Gastroesophageal sphincter (tissue), 4 donors: ENCODE data around the gene OPRD1. TPM values are rescaled to one million over a fixed set of nuclear protein-coding genes. Genes with fewer than 3 reads are reported as not detected.
"Not testable (repeated sequence)": the region's sequence is repeated elsewhere in the genome, so short reads cannot be mapped to it uniquely, and the experiment has no call there.

ENCODE experiments used
- ATAC-seq: fragments of 150-250 bp; one replicate; pipeline ENCODE4 v1.9.1; 2016; ENCODE audit warnings: mild to moderate bottlenecking, moderate library complexity
- H3K27ac ChIP-seq, 4 donors: fragments of 200-600 bp; sonication (generic) in 3 of 4; 1 replicate in 3 of 4; 2 replicates in 1 of 4; pipeline ENCODE4 v1.5.1; 2016 to 2019
- H3K27me3 ChIP-seq: fragments of 200-600 bp; sonication (generic); one replicate; pipeline ENCODE4 v1.5.1; 2019
- H3K36me3 ChIP-seq, 2 donors: fragments of 200-600 bp; sonication (generic); one replicate each; pipeline ENCODE4 v1.5.1; 2019; ENCODE audit warnings: control low read depth in 1 of 2
- H3K4me1 ChIP-seq, 3 donors: fragments of 200-600 bp; sonication (generic); 1 replicate in 2 of 3; 2 replicates in 1 of 3; pipeline ENCODE4 v1.5.1; 2016 to 2019; ENCODE audit warnings: control low read depth in 2 of 3
- H3K4me3 ChIP-seq, 2 donors: fragments of 200-600 bp; sonication (generic); one replicate each; pipeline ENCODE4 v1.5.1; 2019; ENCODE audit warnings: mild to moderate bottlenecking in 1 of 2, moderate library complexity in 1 of 2
- H3K9me3 ChIP-seq, 3 donors: fragments of 200-600 bp; sonication (generic); one replicate each; pipeline ENCODE4 v1.5.1; 2017 to 2019; ENCODE audit warnings: control low read depth in 2 of 3
- CTCF ChIP-seq, 4 experiments: fragments of 200-600 bp in 2 of 4; fragments of 450-650 bp in 2 of 4; sonication (generic) in 1 of 4; IDR thresholded peaks; one replicate each; pipeline ENCODE4 v1.5.1; 2017 to 2019; ENCODE audit warnings: antibody characterized with exemption in 4 of 4, mild to moderate bottlenecking in 2 of 4, moderate library complexity in 2 of 4
- EP300 ChIP-seq: sonication (generic); formaldehyde crosslinking; IDR thresholded peaks from one replicate; pipeline ENCODE4 v1.6.1; 2017; ENCODE audit warnings: antibody characterized with exemption, mild to moderate bottlenecking
- POLR2A ChIP-seq, 2 donors: fragments of 450-650 bp; IDR thresholded peaks; one replicate each; pipeline ENCODE4 v1.6.1; 2017; ENCODE audit warnings: antibody characterized with exemption in 2 of 2, mild to moderate bottlenecking in 2 of 2, moderate library complexity in 1 of 2
- POLR2AphosphoS5 ChIP-seq: sonication (generic); formaldehyde crosslinking; IDR thresholded peaks from one replicate; pipeline ENCODE4 v1.6.1; 2017; ENCODE audit warnings: antibody characterized with exemption
- WGBS, 2 donors: methylation state at CpG; one replicate each; pipeline ENCODE4 v1.1.5; 2018; ENCODE audit warnings: low coverage in 1 of 2; 5-methylcytosine and 5-hydroxymethylcytosine counted together
- total RNA-seq, 4 donors: library from RNA; depleted of rRNA; stranded (reverse); fragments of >200 nt; gene quantifications; one replicate each; pipeline ENCODE4 v1.1.0, GENCODE V29; 2016

OPRD1 gene
- under 1 TPM in 3 of 4 donors, not detected in 1; 0.08 to 0.16 (median 0.13) TPM for total RNA-seq

- Histone ChIP-seq H3K27me3 (peaks cover 70% of the 10 kb centered on the region), H3K4me1 (peaks cover 0 to 13% (median 0%) of the 10 kb centered on the region in 3 donors), H3K27ac (no peak within 1 kb of the TSS), H3K9me3 (no peaks in the 10 kb centered on the region), H3K4me3 (no peak within 1 kb of the TSS), H3K36me3 (no peaks in the 10 kb centered on the region)
- no peak for ATAC-seq
- TF ChIP-seq POLR2AphosphoS5, result no peak
- TF ChIP-seq EP300, result no peak
- TF ChIP-seq POLR2A (IDR thresholded peaks at IDR 0.05), result no peak
- no peak for TF ChIP-seq CTCF (IDR thresholded peaks at IDR 0.05)
- 0 to 47% methylated on average over 1 to 2 of the region's 108 CpGs for WGBS, 2 donors
Measured at GRCh38 chr1:28811766-28812668, at the start of gene OPRD1. Gene OPRD1 (plus strand): TSS chr1:28812170. CDS start chr1:28812384, 214 bp downstream.

GRCh38 chr1:28766532-28767183 lies 45.3 kb upstream of the OPRD1 start:
- Histone ChIP-seq H3K27ac (no peak overlapping the region), H3K9me3 (no peaks in the 10 kb centered on the region), H3K27me3 (no peaks in the 10 kb centered on the region), H3K36me3 (peaks cover 0 to 38% of the 10 kb centered on the region in 2 donors), H3K4me1 (peaks cover 0 to 69% (median 0%) of the 10 kb centered on the region in 3 donors), H3K4me3 (no peak overlapping the region)
- 80 to 100% methylated on average over 2 of the region's 2 CpGs for WGBS, 2 donors
- no peak for TF ChIP-seq POLR2AphosphoS5
- ATAC-seq, result no peak

- 79 to 90% methylated on average over 2 to 3 of the region's 3 CpGs for WGBS, 2 donors
- Histone ChIP-seq H3K27ac (peak overlapping the region in 1 of 4 donors; percentile 19), H3K27me3 (no peaks in the 10 kb centered on the region), H3K36me3 (peaks cover 0 to 43% of the 10 kb centered on the region in 2 donors), H3K4me1 (peaks cover 0 to 46% (median 7%) of the 10 kb centered on the region in 3 donors), H3K4me3 (no peak overlapping the region), H3K9me3 (no peaks in the 10 kb centered on the region)
- no peak for ATAC-seq
- no peak for TF ChIP-seq CTCF (IDR thresholded peaks at IDR 0.05)
Measured at GRCh38 chr1:28770601-28771165, 41.3 kb upstream of the OPRD1 start.

- peaks cover 0 to 39% of the 10 kb centered on the region in 2 donors for H3K36me3 ChIP-seq
- WGBS, 2 donors, result 76 to 100% methylated on average over 1 to 2 of the region's 10 CpGs
- H3K4me3 ChIP-seq, H3K27me3 ChIP-seq, H3K27ac ChIP-seq, H3K9me3 ChIP-seq, ATAC-seq: not testable (repeated sequence)
- peaks cover 0 to 42% (median 7%) of the 10 kb centered on the region in 3 donors for H3K4me1 ChIP-seq
Measured at GRCh38 chr1:28771921-28772320, 40.0 kb upstream of the OPRD1 start.

- Histone ChIP-seq H3K9me3 (no peaks in the 10 kb centered on the region), H3K4me3 (no peak overlapping the region), H3K4me1 (peaks cover 0 to 38% (median 7%) of the 10 kb centered on the region in 3 donors), H3K27ac (no peak overlapping the region), H3K27me3 (no peaks in the 10 kb centered on the region), H3K36me3 (peaks cover 0 to 39% of the 10 kb centered on the region in 2 donors)
- WGBS, 2 donors, result 50 to 74% methylated on average over 1 to 3 of the region's 3 CpGs
- TF ChIP-seq CTCF (IDR thresholded peaks at IDR 0.05) (no peak), POLR2A (IDR thresholded peaks at IDR 0.05) (no peak), POLR2AphosphoS5 (no peak), EP300 (no peak)
- no peak for ATAC-seq
Measured at GRCh38 chr1:28773105-28773504, 38.9 kb upstream of the OPRD1 start.
